Activated CD4-positive, alpha-beta T cell treated with anti-CD3 and anti-CD28 coated beads for 24 hours (primary cell): Measurements from ENCODE around the gene BMPER.

Source experiments
- DNase-seq, 2 donors: peaks; one replicate each; pipeline ENCODE4 v3.0.0-alpha.2; 2020; ENCODE audit warnings: low read depth in 2 of 2

Gene BMPER

GRCh38 chr7:34062341-34062740 is 157.0 kb downstream of the BMPER start:
- DNase-seq = no peak

GRCh38 chr7:34062826-34063225 is 157.5 kb downstream of the BMPER start:
- no peak for DNase-seq

GRCh38 chr7:34064519-34065158 is 159.3 kb downstream of the BMPER start:
- no peak for DNase-seq

- no peak for DNase-seq
Measured at GRCh38 chr7:34066411-34066810, 161.1 kb downstream of the BMPER start.

GRCh38 chr7:34067005-34067778 is 161.9 kb downstream of the BMPER start:
- no peak for DNase-seq

- no peak for DNase-seq
Measured at GRCh38 chr7:34069676-34070075, 164.3 kb downstream of the BMPER start.

- no peak for DNase-seq
Measured at GRCh38 chr7:34070511-34071323, 165.4 kb downstream of the BMPER start.

- no peak for DNase-seq
Measured at GRCh38 chr7:34073676-34074075, 168.3 kb downstream of the BMPER start.

- DNase-seq = no peak
Measured at GRCh38 chr7:34074421-34074820, 169.1 kb downstream of the BMPER start.

GRCh38 chr7:34075523-34076370 is 170.4 kb downstream of the BMPER start:
- no peak for DNase-seq

- DNase-seq = no peak
Measured at GRCh38 chr7:34077168-34077567, 171.8 kb downstream of the BMPER start.

- no peak for DNase-seq
Measured at GRCh38 chr7:34078864-34079263, 173.5 kb downstream of the BMPER start.

- DNase-seq = no peak
Measured at GRCh38 chr7:34080513-34080912, 175.2 kb downstream of the BMPER start.

GRCh38 chr7:34081935-34082334 is 176.6 kb downstream of the BMPER start:
- DNase-seq = no peak

- no peak for DNase-seq
Measured at GRCh38 chr7:34083440-34083839, 178.1 kb downstream of the BMPER start.

- no peak for DNase-seq
Measured at GRCh38 chr7:34084651-34085050, 179.3 kb downstream of the BMPER start.

- DNase-seq = no peak
Measured at GRCh38 chr7:34086064-34086463, 180.7 kb downstream of the BMPER start.

GRCh38 chr7:34086981-34087380 is 181.6 kb downstream of the BMPER start:
- DNase-seq = no peak

- DNase-seq = no peak
Measured at GRCh38 chr7:34087892-34088891, 182.9 kb downstream of the BMPER start.

GRCh38 chr7:34090816-34091215 is 185.5 kb downstream of the BMPER start:
- DNase-seq = no peak
